H1 (cell line): ENCODE data around the gene HDAC11. TPM values are rescaled to one million over a fixed set of nuclear protein-coding genes. Genes with fewer than 3 reads are reported as not detected.

Experiments used
- CTCF ChIA-PET: fragments of 300-600 bp; sonication (Branson Sonifier 250); formaldehyde crosslinking; loops from one replicate; lab custom pipeline; 2021; ENCODE audit not compliant: partially characterized antibody; lab: Charles Lee
- POLR2A ChIA-PET: fragments of 300-600 bp; sonication (Branson Sonifier 250); formaldehyde crosslinking; loops from one replicate; lab custom pipeline; 2021; ENCODE audit warnings: inconsistent platforms; ENCODE audit not compliant: partially characterized antibody; lab: Charles Lee
- DNase-seq, 2 experiments: peaks; one replicate each; pipeline versions ENCODE4 v3.0.0 to v3.0.0-alpha.2; 2010 to 2022; ENCODE audit warnings: low spot score in 2 of 2, low read depth in 1 of 2, mixed read lengths in 1 of 2
- FAIRE-seq: peaks from 2 replicates; lab custom pipeline; 2011; peaks lifted over from hg19 to GRCh38; lab: Jason Lieb, UNC
- H2AFZ ChIP-seq: 2 replicates; pipeline ENCODE4 v1.8.1; 2012; ENCODE audit warnings: low read length, inconsistent platforms
- H2AK5ac ChIP-seq: 2 replicates; pipeline ENCODE4 v1.6.1; 2013; ENCODE audit warnings: low read depth, low read length
- H2BK120ac ChIP-seq: replicated peaks from 2 replicates; pipeline ENCODE3; 2013; ENCODE audit warnings: low read depth, low read length, inconsistent platforms
- H2BK12ac ChIP-seq: 2 replicates; pipeline ENCODE4 v1.6.1; 2013; ENCODE audit warnings: low read depth, low read length
- H2BK15ac ChIP-seq: 2 replicates; pipeline ENCODE4 v1.6.1; 2013; ENCODE audit warnings: low read length
- H2BK20ac ChIP-seq: 2 replicates; pipeline ENCODE4 v1.6.1; 2013; ENCODE audit warnings: low read length
- H2BK5ac ChIP-seq: 2 replicates; pipeline ENCODE4 v1.6.1; 2013; ENCODE audit warnings: low read depth, low read length
- H3K14ac ChIP-seq: 2 replicates; pipeline ENCODE4 v1.6.1; 2013; ENCODE audit warnings: inconsistent platforms; ENCODE audit not compliant: insufficient read length
- H3K18ac ChIP-seq: 2 replicates; pipeline ENCODE4 v1.6.1; 2013; ENCODE audit warnings: low read length; ENCODE audit errors: extremely low read depth
- H3K23ac ChIP-seq: 2 replicates; pipeline ENCODE4 v1.6.1; 2013; ENCODE audit warnings: inconsistent platforms; ENCODE audit not compliant: insufficient read length
- H3K23me2 ChIP-seq: 2 replicates; pipeline ENCODE4 v1.6.1; 2013; ENCODE audit warnings: low read depth, low read length
- H3K27ac ChIP-seq: 2 replicates; pipeline ENCODE4 v1.6.1; 2011; ENCODE audit warnings: low read depth, low read length, inconsistent platforms
- H3K27me3 ChIP-seq, 4 experiments: replicated peaks in 1 of 4; 1 replicate in 1 of 4; 2 replicates in 3 of 4; pipeline versions ENCODE4 v1.6.1 to v1.8.1; 2011 to 2013; ENCODE audit warnings: low read length in 3 of 4, mild to moderate bottlenecking in 3 of 4, inconsistent platforms in 2 of 4, mixed read lengths in 2 of 4, moderate library complexity in 1 of 4; ENCODE audit not compliant: control insufficient read depth in 3 of 4, insufficient read depth in 3 of 4; ENCODE audit errors: extremely low read depth in 1 of 4
- H3K36me3 ChIP-seq, 4 experiments: 2 replicates each; pipeline versions ENCODE4 v1.6.1 to v1.8.1; 2011 to 2013; ENCODE audit warnings: mild to moderate bottlenecking in 4 of 4, low read length in 3 of 4, moderate library complexity in 2 of 4, control low read depth in 1 of 4, inconsistent platforms in 1 of 4; ENCODE audit not compliant: insufficient read depth in 4 of 4, control insufficient read depth in 2 of 4
- H3K4ac ChIP-seq: replicated peaks from 2 replicates; pipeline ENCODE3; 2013; ENCODE audit warnings: low read length, low read depth, mixed read lengths, inconsistent platforms; ENCODE audit not compliant: insufficient read length
- H3K4me1 ChIP-seq, 4 experiments: replicated peaks in 1 of 4; 1 replicate in 1 of 4; 2 replicates in 3 of 4; pipeline versions ENCODE4 v1.6.1 to v1.8.1; 2011 to 2013; ENCODE audit warnings: low read length in 3 of 4, inconsistent platforms in 2 of 4, mixed read lengths in 1 of 4; ENCODE audit not compliant: insufficient read depth in 4 of 4, control insufficient read depth in 3 of 4
- H3K4me2 ChIP-seq, 2 experiments: 2 replicates each; pipeline versions ENCODE4 v1.6.1 to v1.8.1; 2011 to 2013; ENCODE audit warnings: low read depth in 2 of 2, low read length in 2 of 2, control low read depth in 1 of 2, inconsistent platforms in 1 of 2, mild to moderate bottlenecking in 1 of 2; ENCODE audit not compliant: insufficient read depth in 1 of 2
- H3K4me3 ChIP-seq, 4 experiments: fragments of 200-600, 300-600 bp in 1 of 4; sonication (generic), shearing (Covaris generic), sonication (Bioruptor Twin) in 1 of 4; 2 replicates each; pipeline versions ENCODE4 v1.5.1 to v1.8.1; 2011 to 2016; ENCODE audit warnings: low read length in 4 of 4, low read depth in 3 of 4, control low read depth in 2 of 4, inconsistent platforms in 2 of 4, mild to moderate bottlenecking in 2 of 4, mixed read lengths in 1 of 4, moderate library complexity in 1 of 4; ENCODE audit not compliant: insufficient read depth in 2 of 4; ENCODE audit errors: extremely low read depth in 1 of 4
- H3K56ac ChIP-seq: replicated peaks from 2 replicates; pipeline ENCODE3; 2013; ENCODE audit warnings: low read depth, mild to moderate bottlenecking, mixed read lengths, low read length, inconsistent platforms; ENCODE audit not compliant: insufficient read length
- H3K79me1 ChIP-seq: 2 replicates; pipeline ENCODE4 v1.6.1; 2013; ENCODE audit warnings: low read depth, low read length, control low read depth
- H3K79me2 ChIP-seq, 2 experiments: 2 replicates each; pipeline versions ENCODE4 v1.6.1 to v1.8.1; 2012 to 2013; ENCODE audit warnings: low read length in 2 of 2, mild to moderate bottlenecking in 2 of 2, inconsistent platforms in 1 of 2; ENCODE audit not compliant: insufficient read depth in 2 of 2, control insufficient read depth in 1 of 2
- H3K9ac ChIP-seq, 4 experiments: replicated peaks in 1 of 4; 1 replicate in 1 of 4; 2 replicates in 3 of 4; pipeline versions ENCODE4 v1.6.1 to v1.8.1; 2011 to 2013; ENCODE audit warnings: low read depth in 3 of 4, low read length in 3 of 4, control low read depth in 2 of 4, mild to moderate bottlenecking in 2 of 4, moderate library complexity in 2 of 4, inconsistent platforms in 1 of 4; ENCODE audit errors: extremely low read depth in 1 of 4
- H3K9me3 ChIP-seq, 2 experiments: 2 replicates each; pipeline versions ENCODE4 v1.6.1 to v1.8.1; 2012 to 2013; ENCODE audit warnings: mild to moderate bottlenecking in 2 of 2, moderate library complexity in 2 of 2, control low read depth in 1 of 2, inconsistent platforms in 1 of 2, low read depth in 1 of 2, low read length in 1 of 2, mixed read lengths in 1 of 2; ENCODE audit not compliant: insufficient read depth in 2 of 2
- H4K20me1 ChIP-seq, 2 experiments: replicated peaks in 1 of 2; 2 replicates each; pipeline versions ENCODE3 to v1.8.1; 2011 to 2013; ENCODE audit warnings: inconsistent platforms in 2 of 2, low read length in 2 of 2, mild to moderate bottlenecking in 1 of 2; ENCODE audit not compliant: insufficient read depth in 2 of 2, control insufficient read depth in 1 of 2
- H4K5ac ChIP-seq: 2 replicates; pipeline ENCODE4 v1.6.1; 2013; ENCODE audit warnings: low read length, low read depth, mixed read lengths, inconsistent platforms; ENCODE audit not compliant: insufficient read length
- H4K8ac ChIP-seq: 2 replicates; pipeline ENCODE4 v1.8.0; 2013; ENCODE audit warnings: mild to moderate bottlenecking, moderate library complexity, low read length, inconsistent platforms; ENCODE audit not compliant: insufficient read depth; ENCODE audit errors: extremely low read depth
- H4K91ac ChIP-seq: replicated peaks from 2 replicates; pipeline ENCODE3; 2013; ENCODE audit warnings: low read length, mixed read lengths, inconsistent platforms; ENCODE audit not compliant: insufficient read length
- ATF2 ChIP-seq: IDR thresholded peaks from 2 replicates; pipeline ENCODE4 v1.6.1; 2012; ENCODE audit warnings: low read length, inconsistent platforms
- CBX5 ChIP-seq: fragments of 300-800, 300-1000 bp; sonication (generic); IDR thresholded peaks from 2 replicates; pipeline ENCODE4 v1.7.1; 2016; ENCODE audit warnings: antibody characterized with exemption, low read length, low read depth
- CEBPB ChIP-seq: IDR thresholded peaks from 2 replicates; pipeline ENCODE4 v1.6.1; 2012; ENCODE audit warnings: low read depth, low read length
- CREB1 ChIP-seq: IDR thresholded peaks from 2 replicates; pipeline ENCODE4 v1.6.1; 2012; ENCODE audit warnings: inconsistent platforms
- CTBP2 ChIP-seq: IDR thresholded peaks from 2 replicates; pipeline ENCODE4 v1.7.0; 2011; ENCODE audit warnings: borderline replicate concordance, mild to moderate bottlenecking, moderate library complexity, mixed read lengths, low read length; ENCODE audit not compliant: insufficient read depth, insufficient read length
- EGR1 ChIP-seq: IDR thresholded peaks from 2 replicates; pipeline ENCODE4 v1.6.1; 2011; ENCODE audit warnings: low read depth, low read length, borderline replicate concordance
- PHF8 ChIP-seq: fragments of 200-600 bp; sonication (generic); conservative IDR thresholded peaks from 2 replicates; pipeline ENCODE4 v1.7.1; 2012; ENCODE audit warnings: low read depth, mild to moderate bottlenecking, inconsistent platforms, low read length, moderate library complexity
- RAD21 ChIP-seq, 2 experiments: IDR thresholded peaks in 1 of 2; conservative IDR thresholded peaks in 1 of 2; 2 replicates each; pipeline ENCODE4 v1.6.1; 2011; ENCODE audit warnings: low read depth in 2 of 2, low read length in 2 of 2, improper control_type of control experiment in 1 of 2, inconsistent platforms in 1 of 2, mild to moderate bottlenecking in 1 of 2, moderate library complexity in 1 of 2
- RNF2 ChIP-seq: fragments of 200-900, 300-1000 bp; sonication (generic); IDR thresholded peaks from 2 replicates; pipeline ENCODE4 v1.7.1; 2016; ENCODE audit warnings: borderline replicate concordance, low read depth, mild to moderate bottlenecking, antibody characterized with exemption, low read length; ENCODE audit not compliant: poor library complexity, severe bottlenecking; ENCODE audit errors: missing control alignments
- SP4 ChIP-seq: IDR thresholded peaks from 2 replicates; pipeline ENCODE4 v1.6.1; 2012; ENCODE audit warnings: low read length, inconsistent platforms
- TAF7 ChIP-seq: optimal IDR thresholded peaks from 2 replicates; pipeline ENCODE3; 2011; ENCODE audit warnings: low read depth, mild to moderate bottlenecking, inconsistent platforms, low read length, moderate library complexity, borderline replicate concordance
- TEAD4 ChIP-seq: IDR thresholded peaks from 2 replicates; pipeline ENCODE4 v1.6.1; 2012; ENCODE audit warnings: low read depth, low read length, inconsistent platforms, mixed read lengths
- WGBS, 2 experiments: shearing (Covaris generic) in 1 of 2; methylation state at CpG; one replicate each; pipeline versions ENCODE4 v1.1.6 to v1.1.7; 2013 to 2015; ENCODE audit warnings: low lambda C conversion rate in 2 of 2, mixed read lengths in 2 of 2, inconsistent platforms in 1 of 2, low coverage in 1 of 2, missing lambda C conversion rate in 1 of 2; ENCODE audit not compliant: insufficient replicate concordance in 2 of 2, insufficient coverage in 1 of 2, insufficient read length in 1 of 2; ENCODE audit errors: extremely low coverage in 1 of 2, missing lambda C conversion rate in 1 of 2; 5-methylcytosine and 5-hydroxymethylcytosine counted together
- polyA plus RNA-seq, 7 experiments: library from polyadenylated mRNA; depleted of rRNA in 3 of 7; stranded (reverse) in 5 of 7; unstranded in 2 of 7; fragments of >200 nt in 5 of 7; fragments of 200-250 nt in 2 of 7; gene quantifications; 1 replicate in 5 of 7; 2 replicates in 1 of 7; 4 replicates in 1 of 7; pipeline versions ENCODE4 v1.2.1 to v1.2.3, GENCODE V29; 2011 to 2013; ENCODE audit warnings: missing spikeins in 2 of 7, mixed read lengths in 2 of 7
- total RNA-seq: library from RNA; stranded (reverse); fragmentation: NEBNext Ultra II Directional; extraction: Animal tissue kit (Norgen Biotek cat#: 25700); gene quantifications from 2 replicates; pipeline ENCODE4 v1.2.1, GENCODE V29; 2021

HDAC11 gene
- total and polyA plus RNA-seq, 2 of the 8 experiments (the other 6 are each of a cell fraction or from before 2014, with no cell fraction given) = 6.8 to 7.4 TPM

- Histone ChIP-seq H2BK15ac (no peak overlapping the region), H3K9me3 (peaks cover 0 to 3% of the 10 kb centered on the region in 2 experiments; a peak in 1 of 4 replicates), H3K4ac (no peak overlapping the region), H2AFZ (peak overlapping the region; percentile 92), H4K8ac (no peak overlapping the region), H2BK5ac (no peak overlapping the region), H3K18ac (no peak overlapping the region), H2BK12ac (no peak overlapping the region), H3K14ac (no peak overlapping the region), H3K4me2 (no peak overlapping the region), H3K27me3 (no peaks in the 10 kb centered on the region), H4K91ac (no peak overlapping the region), H2BK120ac (no peak overlapping the region), H2BK20ac (no peak overlapping the region), H3K79me2 (no peaks in the 10 kb centered on the region), H3K79me1 (no peaks in the 10 kb centered on the region), H3K36me3 (no peaks in the 10 kb centered on the region), H4K5ac (no peak overlapping the region), H3K23me2 (no peaks in the 10 kb centered on the region), H3K27ac (no peak overlapping the region), H3K56ac (no peak overlapping the region), H3K9ac (no peak overlapping the region), H4K20me1 (no peaks in the 10 kb centered on the region), H2AK5ac (no peak overlapping the region), H3K4me1 (peaks cover 0 to 6% (median 0%) of the 10 kb centered on the region in 4 experiments; a peak in 1 of 7 replicates), H3K4me3 (no peak overlapping the region), H3K23ac (no peak overlapping the region)
- ChIA-PET CTCF (interaction anchor here (0.8 to 2.9 kb wide), 6 partner anchors 16 to 218 kb away, joined by 3 to 14 read pairs (median 4); no protein-coding TSS in a partner anchor), POLR2A (interaction anchor here (1.0 to 1.5 kb wide), 3 partner anchors 9 to 18 kb away, joined by 3 to 4 read pairs (median 3); no protein-coding TSS in a partner anchor)
- 66% methylated on average over 5 of the region's 5 CpGs; no CpG with 5 or more reads in 1 of the 2 experiments for WGBS, 2 experiments
- DNase-seq = no peak
- FAIRE-seq = no peak
- TF ChIP-seq TEAD4 = no peak
- no peak for TF ChIP-seq CBX5
- no peak for TF ChIP-seq SP4
- no peak for TF ChIP-seq RAD21 (IDR thresholded peaks at IDR 0.05 in 1 of 2, conservative IDR thresholded peaks at IDR 0.05 in 1 of 2; ENCODE audit: low read depth in 2 of 2, low read length in 2 of 2)
- TF ChIP-seq PHF8 = no peak
- TF ChIP-seq CTBP2 = no peak
- no peak for TF ChIP-seq EGR1
- TF ChIP-seq CEBPB = no peak
- no peak for TF ChIP-seq RNF2
- no peak for TF ChIP-seq CREB1
- TF ChIP-seq ATF2 = no peak
- TF ChIP-seq TAF7 = no peak
Observed at GRCh38 chr3:13433912-13434311, 46.2 kb upstream of the HDAC11 start.
